ENCODE measurements around the gene GPR142. TPM values are rescaled to one million over a fixed set of nuclear protein-coding genes. Genes with fewer than 3 reads are reported as not detected.

The GPR142 gene
- total and polyA plus RNA-seq, 2 experiments from 2014 or later: not detected

DNA sequence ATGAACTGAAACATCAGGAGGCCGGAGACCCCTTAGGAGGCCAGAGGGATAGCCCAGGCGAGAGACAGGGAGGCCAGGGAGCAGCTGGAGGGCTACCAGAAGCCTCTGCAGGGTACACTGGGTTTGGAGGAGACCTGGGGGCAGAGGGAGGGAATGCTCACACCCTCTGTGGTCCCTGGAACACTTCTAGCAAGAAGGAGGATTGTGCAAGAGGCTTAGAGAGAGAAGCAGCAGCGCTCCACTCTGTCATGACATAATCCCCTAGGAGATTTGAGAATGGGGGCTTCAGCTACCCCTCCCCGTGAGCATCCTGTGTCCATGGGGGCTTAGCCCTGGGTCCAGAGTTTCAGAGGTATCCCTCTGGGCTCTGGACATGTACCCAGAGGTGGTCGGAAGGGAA lies 15.8 kb downstream of the GPR142 start:
- WGBS, 2 experiments (ENCODE audit: low coverage in 1 of 2, low lambda C conversion rate in 2 of 2, missing lambda C conversion rate in 2 of 2): 54 to 69% methylated on average over 5 of the region's 5 CpGs
- Histone ChIP-seq H3K27ac (no peak overlapping the region), H3K36me3 (ENCODE audit: low read depth) (no peaks in the 10 kb centered on the region), H3K9me2 (ENCODE audit: insufficient read depth) (no peaks in the 10 kb centered on the region), H3K27me3 (replicated peaks; ENCODE audit: insufficient read depth) (no peaks in the 10 kb centered on the region; the same call in 1 of the 2 replicates), H3K79me2 (ENCODE audit: insufficient read depth) (no peaks in the 10 kb centered on the region), H3K9me3 (ENCODE audit: low read depth) (no peaks in the 10 kb centered on the region), H3K4me1 (ENCODE audit: insufficient read depth) (no peaks in the 10 kb centered on the region), H3K4me3 (no peak overlapping the region), H4K20me1 (ENCODE audit: insufficient read depth) (no peaks in the 10 kb centered on the region), H3F3A (ENCODE audit: insufficient read depth) (no peaks in the 10 kb centered on the region), H3K4me2 (ENCODE audit: unreplicated experiment) (no peak overlapping the region), H2AFZ (no peak overlapping the region), H3K9ac (no peak overlapping the region)
- DNase-seq: no peak
- in situ Hi-C loops (cut with MboI): no loop called here
- no peak for TF ChIP-seq EZH2 (IDR thresholded peaks at IDR 0.05; ENCODE audit: insufficient read depth, poor library complexity, severe bottlenecking)
- no peak for TF ChIP-seq EZH2phosphoT487 (IDR thresholded peaks at IDR 0.05; ENCODE audit: insufficient read depth, low read depth)

DNA sequence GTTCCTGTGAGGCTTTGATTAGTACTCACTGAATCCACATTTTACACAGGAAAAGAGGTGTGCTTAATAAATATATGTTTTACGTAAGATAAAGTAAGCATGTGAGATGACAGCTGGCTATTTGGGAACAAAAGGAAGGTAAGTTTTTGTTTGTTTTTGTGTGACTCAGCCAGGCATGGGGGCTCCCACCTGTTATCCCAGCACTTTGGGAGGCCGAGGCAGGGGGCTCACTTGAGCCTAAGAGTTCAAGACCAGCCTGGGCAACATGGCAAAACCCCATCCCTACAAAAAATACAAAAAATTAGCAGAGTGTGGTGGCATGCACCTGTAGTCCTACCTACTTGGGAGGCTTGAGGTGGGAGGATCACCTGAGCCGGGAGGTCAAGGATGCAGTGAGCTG lies 17.9 kb downstream of the GPR142 start:
- no peaks in the 10 kb centered on the region for H3K9me3 ChIP-seq (ENCODE audit: low read depth)
- H3K79me2 ChIP-seq (ENCODE audit: insufficient read depth): no peaks in the 10 kb centered on the region
- H3K9me2 ChIP-seq (ENCODE audit: insufficient read depth): no peaks in the 10 kb centered on the region
- no peak overlapping the region for H3K4me2 ChIP-seq (ENCODE audit: unreplicated experiment)
- no peaks in the 10 kb centered on the region for H3K36me3 ChIP-seq (ENCODE audit: low read depth)
- no peak for DNase-seq
- no peaks in the 10 kb centered on the region for H3K4me1 ChIP-seq (ENCODE audit: insufficient read depth)
- TF ChIP-seq EZH2phosphoT487 (IDR thresholded peaks at IDR 0.05; ENCODE audit: insufficient read depth, low read depth): no peak
- TF ChIP-seq EZH2 (IDR thresholded peaks at IDR 0.05; ENCODE audit: insufficient read depth, poor library complexity, severe bottlenecking): no peak
- no peaks in the 10 kb centered on the region for H4K20me1 ChIP-seq (ENCODE audit: insufficient read depth)
- H2AFZ ChIP-seq: no peak overlapping the region
- in situ Hi-C loops (cut with MboI): no loop called here
- no peak overlapping the region for H3K4me3 ChIP-seq
- H3F3A ChIP-seq (ENCODE audit: insufficient read depth): no peaks in the 10 kb centered on the region
- H3K27ac ChIP-seq: no peak overlapping the region
- 78 to 83% methylated on average over 3 of the region's 3 CpGs for WGBS, 2 experiments (ENCODE audit: low coverage in 1 of 2, low lambda C conversion rate in 2 of 2, missing lambda C conversion rate in 2 of 2)
- H3K9ac ChIP-seq: no peak overlapping the region
- H3K27me3 ChIP-seq (replicated peaks; ENCODE audit: insufficient read depth): no peaks in the 10 kb centered on the region

DNA sequence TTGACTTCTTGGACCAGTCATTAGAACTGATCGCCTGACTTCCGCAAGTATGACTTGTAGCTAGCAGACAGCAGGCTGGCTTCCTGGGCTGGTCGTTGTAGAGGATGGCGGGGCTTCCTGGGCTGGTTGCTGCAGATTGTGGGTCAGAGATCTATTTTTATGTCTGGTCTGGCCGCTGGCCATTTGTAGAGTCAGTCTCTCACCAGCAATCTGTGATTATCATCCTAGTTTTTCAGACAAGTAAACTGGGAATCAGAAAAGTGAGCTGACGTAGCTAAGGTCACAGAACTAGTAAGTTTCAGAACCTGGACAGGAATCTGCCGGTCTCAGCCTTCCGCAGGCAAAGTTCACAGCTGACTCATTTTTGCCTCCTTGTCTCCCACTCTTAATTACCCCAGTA lies 19.1 kb downstream of the GPR142 start:
- H4K20me1 ChIP-seq (ENCODE audit: insufficient read depth): no peaks in the 10 kb centered on the region
- no peaks in the 10 kb centered on the region for H3K9me2 ChIP-seq (ENCODE audit: insufficient read depth)
- in situ Hi-C loops (cut with MboI): no loop called here
- H3K4me3 ChIP-seq: no peak overlapping the region
- no peak overlapping the region for H2AFZ ChIP-seq
- no peaks in the 10 kb centered on the region for H3K4me1 ChIP-seq (ENCODE audit: insufficient read depth)
- H3K27ac ChIP-seq: no peak overlapping the region
- peak; percentile 47 for DNase-seq
- H3K9me3 ChIP-seq (ENCODE audit: low read depth): no peaks in the 10 kb centered on the region
- WGBS, 2 experiments (ENCODE audit: low coverage in 1 of 2, low lambda C conversion rate in 2 of 2, missing lambda C conversion rate in 2 of 2): 52% methylated on average over 8 of the region's 8 CpGs
- no peaks in the 10 kb centered on the region for H3K27me3 ChIP-seq (replicated peaks; ENCODE audit: insufficient read depth)
- H3K79me2 ChIP-seq (ENCODE audit: insufficient read depth): no peaks in the 10 kb centered on the region
- TF ChIP-seq EZH2phosphoT487 (IDR thresholded peaks at IDR 0.05; ENCODE audit: insufficient read depth, low read depth) (no peak), EZH2 (IDR thresholded peaks at IDR 0.05; ENCODE audit: insufficient read depth, poor library complexity, severe bottlenecking) (no peak)
- no peaks in the 10 kb centered on the region for H3F3A ChIP-seq (ENCODE audit: insufficient read depth)
- H3K9ac ChIP-seq: no peak overlapping the region
- H3K4me2 ChIP-seq (ENCODE audit: unreplicated experiment): no peak overlapping the region
- H3K36me3 ChIP-seq (ENCODE audit: low read depth): no peaks in the 10 kb centered on the region

DNA sequence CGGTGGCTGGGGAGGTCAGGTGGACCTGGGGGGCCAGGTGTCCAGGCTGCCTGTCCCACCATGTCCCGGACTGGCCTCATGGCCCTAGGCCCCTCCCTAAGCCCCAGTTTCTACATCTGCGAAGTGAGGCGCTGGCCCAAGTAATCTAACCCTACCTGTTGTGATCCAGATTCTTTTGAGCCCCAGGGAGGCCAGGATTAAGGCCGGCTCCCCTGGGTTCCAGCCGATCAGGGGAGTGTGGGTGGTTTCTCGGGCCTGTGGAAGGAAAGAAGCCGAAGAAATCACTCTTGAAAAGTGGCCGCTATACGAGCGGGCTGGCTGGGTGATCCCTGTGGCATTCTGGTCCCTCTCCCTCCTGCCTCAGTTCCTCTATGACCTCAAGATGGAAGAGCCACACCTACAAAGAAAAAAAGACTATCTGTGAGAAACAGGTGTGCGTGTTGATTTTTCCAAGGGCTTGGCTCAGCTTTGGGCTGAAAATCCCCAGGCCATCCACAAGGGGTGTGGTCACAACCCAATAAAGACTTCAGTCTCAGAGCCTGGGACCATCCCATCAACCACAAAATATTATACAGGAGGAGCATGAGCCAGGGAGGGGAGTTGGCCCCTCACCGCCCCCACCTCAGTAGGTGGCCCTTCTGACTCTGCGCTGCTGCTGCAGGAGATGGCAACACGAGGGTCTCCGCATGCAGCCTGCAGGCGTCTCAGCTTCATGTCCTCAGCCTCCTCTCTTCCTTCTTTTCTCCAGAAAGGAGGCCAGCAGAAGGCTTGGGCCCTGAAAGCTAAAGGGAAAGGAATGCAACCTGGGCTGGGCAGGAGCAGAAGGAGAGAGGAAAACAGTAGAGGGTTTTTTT lies 20.3 kb downstream of the GPR142 start:
- no peaks in the 10 kb centered on the region for H3K9me3 ChIP-seq (ENCODE audit: low read depth)
- no peaks in the 10 kb centered on the region for H4K20me1 ChIP-seq (ENCODE audit: insufficient read depth)
- no peaks in the 10 kb centered on the region for H3K9me2 ChIP-seq (ENCODE audit: insufficient read depth)
- H3K36me3 ChIP-seq (ENCODE audit: low read depth): no peaks in the 10 kb centered on the region
- no peaks in the 10 kb centered on the region for H3F3A ChIP-seq (ENCODE audit: insufficient read depth)
- no peak overlapping the region for H3K9ac ChIP-seq
- no peak for TF ChIP-seq EZH2phosphoT487 (IDR thresholded peaks at IDR 0.05; ENCODE audit: insufficient read depth, low read depth)
- no peak for TF ChIP-seq EZH2 (IDR thresholded peaks at IDR 0.05; ENCODE audit: insufficient read depth, poor library complexity, severe bottlenecking)
- H3K4me3 ChIP-seq: no peak overlapping the region
- H3K4me1 ChIP-seq (ENCODE audit: insufficient read depth): no peaks in the 10 kb centered on the region
- DNase-seq: no peak
- no peak overlapping the region for H3K4me2 ChIP-seq (ENCODE audit: unreplicated experiment)
- H3K27ac ChIP-seq: no peak overlapping the region
- H3K79me2 ChIP-seq (ENCODE audit: insufficient read depth): no peaks in the 10 kb centered on the region
- no peaks in the 10 kb centered on the region for H3K27me3 ChIP-seq (replicated peaks; ENCODE audit: insufficient read depth)
- H2AFZ ChIP-seq: no peak overlapping the region
- 55 to 56% methylated on average over 17 of the region's 17 CpGs for WGBS, 2 experiments (ENCODE audit: low coverage in 1 of 2, low lambda C conversion rate in 2 of 2, missing lambda C conversion rate in 2 of 2)
- in situ Hi-C loops (cut with MboI): no loop called here
